ENCODE data around the gene MROH7. TPM values are rescaled to one million over a fixed set of nuclear protein-coding genes. Genes with fewer than 3 reads are reported as not detected.
"Not testable (repeated sequence)": the region's sequence is repeated elsewhere in the genome, so short reads cannot be mapped to it uniquely, and the experiment has no call there.

MROH7 gene
- total RNA-seq, 1 donor from 2014 or later = 0.21 TPM

DNA sequence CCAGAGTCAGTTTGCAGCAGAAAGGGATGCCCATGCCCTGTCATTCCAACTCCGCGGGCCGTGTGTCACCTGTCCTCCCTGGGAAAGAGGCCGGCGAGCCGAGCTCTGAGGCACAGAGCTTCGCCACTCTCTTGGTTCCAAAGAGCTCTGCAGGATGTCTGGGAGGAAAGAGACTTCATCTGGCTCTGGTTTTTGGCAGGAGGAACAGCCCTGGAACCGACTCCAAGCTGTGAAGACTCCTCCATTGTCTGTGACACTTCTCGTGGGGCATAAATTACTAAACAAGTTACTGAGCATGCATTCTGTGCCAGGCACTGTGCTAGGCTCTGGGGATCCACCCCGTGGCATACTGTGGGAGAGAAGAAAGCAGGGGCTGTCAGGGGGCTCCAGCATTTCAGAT, 14.4 kb upstream of the MROH7 start:
- no peak overlapping the region for H3K27ac Mint-ChIP-seq
- H3K9ac ChIP-seq = no peak overlapping the region
- no peaks in the 10 kb centered on the region for H3K9me3 ChIP-seq (ENCODE audit: low read depth)
- no peak for DNase-seq (ENCODE audit: low spot score)
- no peaks in the 10 kb centered on the region for H3K79me2 ChIP-seq (ENCODE audit: low read depth)
- no peak overlapping the region for H3K4me2 ChIP-seq
- H2AFZ ChIP-seq (replicated peaks) = no peak overlapping the region
- no peaks in the 10 kb centered on the region for H3K36me3 Mint-ChIP-seq
- no peaks in the 10 kb centered on the region for H3K27me3 ChIP-seq
- peaks cover 10% of the 10 kb centered on the region for H3K27me3 Mint-ChIP-seq (ENCODE audit: insufficient read depth, low read depth)
- H3F3A ChIP-seq (ENCODE audit: low read depth) = no peaks in the 10 kb centered on the region
- H3K4me3 Mint-ChIP-seq = no peak overlapping the region
- H3K9me3 Mint-ChIP-seq = no peaks in the 10 kb centered on the region
- peaks cover 12% of the 10 kb centered on the region for H3K4me1 Mint-ChIP-seq
- TF ChIP-seq, protein P1, sequence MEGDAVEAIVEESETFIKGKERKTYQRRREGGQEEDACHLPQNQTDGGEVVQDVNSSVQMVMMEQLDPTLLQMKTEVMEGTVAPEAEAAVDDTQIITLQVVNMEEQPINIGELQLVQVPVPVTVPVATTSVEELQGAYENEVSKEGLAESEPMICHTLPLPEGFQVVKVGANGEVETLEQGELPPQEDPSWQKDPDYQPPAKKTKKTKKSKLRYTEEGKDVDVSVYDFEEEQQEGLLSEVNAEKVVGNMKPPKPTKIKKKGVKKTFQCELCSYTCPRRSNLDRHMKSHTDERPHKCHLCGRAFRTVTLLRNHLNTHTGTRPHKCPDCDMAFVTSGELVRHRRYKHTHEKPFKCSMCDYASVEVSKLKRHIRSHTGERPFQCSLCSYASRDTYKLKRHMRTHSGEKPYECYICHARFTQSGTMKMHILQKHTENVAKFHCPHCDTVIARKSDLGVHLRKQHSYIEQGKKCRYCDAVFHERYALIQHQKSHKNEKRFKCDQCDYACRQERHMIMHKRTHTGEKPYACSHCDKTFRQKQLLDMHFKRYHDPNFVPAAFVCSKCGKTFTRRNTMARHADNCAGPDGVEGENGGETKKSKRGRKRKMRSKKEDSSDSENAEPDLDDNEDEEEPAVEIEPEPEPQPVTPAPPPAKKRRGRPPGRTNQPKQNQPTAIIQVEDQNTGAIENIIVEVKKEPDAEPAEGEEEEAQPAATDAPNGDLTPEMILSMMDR (IDR thresholded peaks at IDR 0.05) = no peak
- TF ChIP-seq EZH2phosphoT487 (IDR thresholded peaks at IDR 0.05) = no peak
- TF ChIP-seq EZH2 (IDR thresholded peaks at IDR 0.05) = no peak
- H3K4me3 ChIP-seq = no peak overlapping the region
- H3K36me3 ChIP-seq = no peaks in the 10 kb centered on the region
- no peaks in the 10 kb centered on the region for H4K20me1 ChIP-seq (ENCODE audit: low read depth)
- H3K4me1 ChIP-seq = no peaks in the 10 kb centered on the region
- H3K27ac ChIP-seq = no peak overlapping the region

DNA sequence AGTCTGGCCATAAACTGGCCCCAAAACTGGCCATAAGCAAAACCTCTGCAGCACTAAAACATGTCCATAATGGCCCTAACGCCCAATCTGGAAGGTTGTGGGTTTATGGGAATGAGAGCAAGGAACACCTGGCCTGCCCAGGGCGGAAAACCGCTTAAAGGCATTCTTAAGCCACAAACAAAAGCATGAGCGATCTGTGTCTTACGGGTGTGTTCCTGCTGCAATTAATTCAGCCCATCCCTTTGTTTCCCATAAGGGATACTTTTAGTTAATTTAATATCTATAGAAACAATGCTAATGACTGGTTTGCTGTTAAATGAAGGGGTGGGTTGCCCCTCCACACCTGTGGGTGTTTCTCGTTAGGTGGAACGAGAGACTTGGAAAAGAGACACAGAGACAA, 5.8 kb upstream of the MROH7 start:
- H2AFZ ChIP-seq (replicated peaks); H3K4me2 ChIP-seq; H3K9me3 Mint-ChIP-seq; H3K9me3 ChIP-seq (ENCODE audit: low read depth); H3K4me1 ChIP-seq; H3K4me3 ChIP-seq; DNase-seq (ENCODE audit: low spot score); H3F3A ChIP-seq (ENCODE audit: low read depth); H3K27ac ChIP-seq; H4K20me1 ChIP-seq (ENCODE audit: low read depth); H3K36me3 Mint-ChIP-seq; H3K79me2 ChIP-seq (ENCODE audit: low read depth); H3K27me3 Mint-ChIP-seq (ENCODE audit: insufficient read depth, low read depth); H3K36me3 ChIP-seq; H3K27me3 ChIP-seq; H3K27ac Mint-ChIP-seq; H3K4me3 Mint-ChIP-seq; H3K9ac ChIP-seq: not testable (repeated sequence)
- peaks cover 20% of the 10 kb centered on the region for H3K4me1 Mint-ChIP-seq

DNA sequence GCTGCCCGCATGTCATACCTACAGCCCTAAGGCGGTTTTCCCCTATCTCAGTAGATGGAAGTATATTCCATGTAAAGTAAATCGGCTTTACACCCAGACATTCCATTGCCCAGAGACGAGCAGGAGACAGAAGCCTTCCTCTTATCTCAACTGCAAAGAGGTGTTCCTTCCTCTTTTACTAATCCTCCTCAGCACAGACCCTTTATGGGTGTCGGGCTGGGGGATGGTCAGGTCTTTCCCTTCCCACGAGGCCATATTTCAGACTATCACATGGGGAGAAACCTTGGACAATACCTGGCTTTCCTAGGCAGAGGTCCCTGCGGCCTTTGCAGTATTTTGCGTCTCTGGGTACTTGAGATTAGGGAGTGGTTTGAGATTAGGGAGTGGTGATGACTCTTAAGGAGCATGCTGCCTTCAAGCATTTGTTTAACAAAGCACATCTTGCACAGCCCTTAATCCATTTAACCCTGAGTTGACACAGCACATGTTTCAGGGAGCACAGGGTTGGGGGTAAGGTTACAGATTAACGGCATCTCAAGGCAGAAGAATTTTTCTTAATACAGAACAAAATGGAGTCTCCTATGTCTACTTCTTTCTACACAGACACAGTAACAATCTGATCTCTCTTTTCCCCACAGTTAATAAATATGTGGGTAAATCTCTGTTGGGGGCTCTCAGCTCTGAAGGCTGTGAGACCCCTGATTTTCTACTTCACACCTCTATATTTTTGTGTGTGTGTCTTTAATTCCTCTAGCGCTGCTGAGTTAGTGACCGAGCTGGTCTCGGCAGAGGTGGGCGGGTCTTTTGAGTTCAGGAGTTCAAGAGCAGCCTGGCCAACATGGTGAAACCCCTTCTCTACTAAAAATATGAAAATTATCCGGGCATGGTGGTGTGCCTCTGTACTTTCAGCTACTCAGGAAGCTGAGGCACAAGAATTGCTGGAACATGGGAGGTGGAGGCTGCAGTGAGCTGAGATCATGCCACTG, 4.8 kb upstream of the MROH7 start:
- H3K27me3 Mint-ChIP-seq (ENCODE audit: insufficient read depth, low read depth) = not testable (repeated sequence)
- peak overlapping the region; percentile 70 for H3K27ac Mint-ChIP-seq

DNA sequence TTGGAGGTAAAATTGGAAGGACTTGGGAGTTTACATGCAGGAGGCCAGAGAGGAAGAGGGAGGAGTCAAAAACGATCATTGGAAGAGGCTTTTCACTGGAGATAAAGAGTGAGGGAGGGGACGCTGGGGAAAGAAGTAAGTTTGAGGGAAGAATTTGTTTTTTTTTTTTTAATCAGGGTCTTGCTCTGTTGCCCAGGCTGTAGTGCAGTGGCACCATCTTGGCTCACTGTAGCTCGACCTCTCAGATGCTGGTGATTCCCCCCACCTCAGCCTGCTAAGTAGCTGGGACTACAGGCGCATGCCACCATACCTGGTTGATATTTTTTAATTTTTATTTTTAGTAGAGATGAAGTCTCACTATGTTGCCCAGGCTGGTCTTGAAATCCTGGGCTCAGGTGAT, 1.2 kb upstream of the MROH7 start:
- Mint-ChIP-seq H3K9me3 (peaks cover 16% of the 10 kb centered on the region), H3K27ac (no peak overlapping the region), H3K36me3 (no peaks in the 10 kb centered on the region), H3K27me3 (ENCODE audit: insufficient read depth, low read depth) (peaks cover 3% of the 10 kb centered on the region), H3K4me3 (no peak overlapping the region), H3K4me1 (peaks cover 14% of the 10 kb centered on the region)
- TF ChIP-seq EZH2 (IDR thresholded peaks at IDR 0.05) (no peak), EZH2phosphoT487 (IDR thresholded peaks at IDR 0.05) (no peak)
- TF ChIP-seq, protein P1 (IDR thresholded peaks at IDR 0.05) = no peak
- Histone ChIP-seq H3K4me2 (no peak overlapping the region), H3K4me1 (no peaks in the 10 kb centered on the region), H3K9me3 (ENCODE audit: low read depth) (no peaks in the 10 kb centered on the region), H2AFZ (replicated peaks) (no peak overlapping the region), H3K4me3 (no peak overlapping the region), H3F3A (ENCODE audit: low read depth) (no peaks in the 10 kb centered on the region), H3K36me3 (no peaks in the 10 kb centered on the region), H3K9ac (no peak overlapping the region), H3K27me3 (no peaks in the 10 kb centered on the region), H4K20me1 (ENCODE audit: low read depth) (no peaks in the 10 kb centered on the region), H3K79me2 (ENCODE audit: low read depth) (no peaks in the 10 kb centered on the region), H3K27ac (no peak overlapping the region)
- DNase-seq (ENCODE audit: low spot score) = no peak

More for the DNA sequence above, 4.8 kb upstream of the MROH7 start:
- not testable (repeated sequence) for H4K20me1 ChIP-seq (ENCODE audit: low read depth); H3F3A ChIP-seq (ENCODE audit: low read depth); H3K4me3 Mint-ChIP-seq; H3K36me3 Mint-ChIP-seq; H3K36me3 ChIP-seq; H3K4me1 ChIP-seq; H3K79me2 ChIP-seq (ENCODE audit: low read depth); DNase-seq (ENCODE audit: low spot score); H3K27me3 ChIP-seq; H3K9ac ChIP-seq; H3K9me3 Mint-ChIP-seq; H3K4me2 ChIP-seq; H3K27ac ChIP-seq; H3K4me3 ChIP-seq; H3K9me3 ChIP-seq (ENCODE audit: low read depth)
- peaks cover 17% of the 10 kb centered on the region for H3K4me1 Mint-ChIP-seq
- peak overlapping the region; percentile 2 for H2AFZ ChIP-seq (replicated peaks)

Measured in neural progenitor cell (in vitro differentiated cells).